GM21786 (cell line): ENCODE results near the gene ZNF45.
"Not testable (repeated sequence)": the region's sequence is repeated elsewhere in the genome, so short reads cannot be mapped to it uniquely, and the experiment has no call there.

ENCODE experiments used
- ATAC-seq: cut with Tn5 transposase; IDR thresholded peaks from one replicate; pipeline ENCODE4 v1.9.1; 2021; ENCODE audit not compliant: unreplicated experiment

The ZNF45 gene

DNA sequence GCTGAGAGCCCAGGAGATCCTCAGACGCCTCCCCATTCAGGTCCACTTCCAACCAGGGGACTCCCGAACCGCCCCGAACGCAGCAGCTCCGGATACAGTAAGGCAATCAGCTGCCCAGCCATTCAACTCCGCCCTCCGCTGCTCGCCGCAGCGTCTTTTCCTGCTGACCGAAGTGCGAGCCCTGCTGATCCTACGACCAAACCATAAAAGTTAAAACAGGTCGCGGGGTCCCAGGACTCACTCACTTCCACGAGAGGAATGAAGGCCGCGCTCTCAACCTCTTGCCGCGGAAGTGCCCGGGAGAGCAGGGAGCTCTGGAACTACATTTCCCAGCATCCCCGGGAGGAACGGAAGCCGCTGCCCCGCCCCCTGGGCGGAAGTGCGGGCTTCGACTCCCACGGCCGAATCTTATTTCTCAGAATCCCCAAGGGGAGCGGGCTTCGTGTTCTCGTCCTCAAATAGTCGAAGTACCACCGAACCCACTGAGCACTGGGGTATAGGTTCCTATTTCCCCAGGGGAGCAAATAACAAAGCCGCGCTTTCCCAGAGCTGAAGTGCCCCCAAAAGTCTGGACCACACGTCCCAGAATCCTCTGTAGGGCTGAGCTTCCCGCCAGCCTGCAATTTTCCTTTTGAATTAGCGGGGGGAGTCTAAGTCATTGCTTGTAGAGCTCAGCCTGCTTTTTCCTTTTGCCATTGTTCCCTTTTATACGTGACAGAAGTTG lies at the start of gene ZNF45:
TSS of gene ZNF45 (minus strand) at position 298 of the 724 bp plus-strand sequence. CDS start 13,097 bp downstream, outside the sequence.
- ATAC-seq: peak; percentile 87

DNA sequence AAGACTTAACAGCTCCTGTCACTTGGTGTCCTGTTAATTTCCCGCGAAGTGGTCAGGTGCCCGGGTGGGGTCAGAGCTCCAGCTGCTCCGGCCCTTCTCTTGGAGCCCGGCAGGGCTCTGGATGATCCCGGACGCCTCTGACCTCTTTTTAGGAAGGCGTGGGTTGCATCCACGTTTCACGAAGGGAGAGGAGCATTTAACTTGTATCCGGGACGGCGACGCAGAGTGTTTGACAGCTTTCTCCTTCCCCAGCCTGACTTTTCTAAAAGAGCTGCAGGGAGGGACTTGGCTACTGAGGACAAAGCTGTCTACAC lies 49.6 kb upstream of the ZNF45 start:
- no peak for ATAC-seq

DNA sequence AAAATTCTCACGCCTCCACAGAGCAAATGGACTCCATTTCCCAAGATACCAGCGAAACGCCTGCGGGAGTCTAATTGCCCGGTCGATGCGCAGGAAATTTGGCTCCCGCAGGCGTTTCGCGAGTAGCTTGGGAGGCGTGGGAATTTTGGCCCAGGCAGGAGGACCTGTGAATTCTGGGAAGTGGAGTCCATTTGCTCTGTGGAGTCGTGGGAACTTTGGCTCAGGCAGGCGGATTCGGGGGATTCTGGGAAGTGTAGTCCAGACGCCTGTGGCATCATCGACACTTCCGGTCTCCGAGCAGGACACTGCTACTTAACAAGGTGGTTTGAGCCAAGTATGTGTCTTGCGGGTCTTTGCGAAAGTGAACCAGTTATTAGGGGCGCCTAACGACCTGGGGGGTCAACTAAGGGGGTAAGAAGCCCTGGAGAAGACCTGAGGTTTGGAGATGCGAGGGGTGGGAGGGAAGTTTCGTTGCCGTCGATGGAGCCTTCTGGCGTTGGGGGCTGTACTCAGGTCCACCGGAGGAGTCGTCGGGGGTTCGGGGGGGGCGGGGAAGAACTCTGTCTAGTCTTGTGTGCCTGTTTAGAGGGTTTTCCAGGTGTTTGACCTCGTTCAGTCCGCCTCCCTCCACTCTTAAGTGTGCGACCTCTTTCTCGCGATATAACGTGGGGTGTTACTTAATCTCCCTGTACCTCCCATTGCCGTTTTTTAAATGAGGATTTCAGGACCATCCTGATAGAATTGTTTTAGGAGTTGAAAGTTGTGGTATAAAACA lies 49.0 kb upstream of the ZNF45 start, which contains the start of gene ZNF155:
TSS of gene ZNF155 (plus strand) at position 277 of the 775 bp plus-strand sequence. CDS start 4,356 bp downstream, outside the sequence.
- peak; percentile 78 for ATAC-seq

DNA sequence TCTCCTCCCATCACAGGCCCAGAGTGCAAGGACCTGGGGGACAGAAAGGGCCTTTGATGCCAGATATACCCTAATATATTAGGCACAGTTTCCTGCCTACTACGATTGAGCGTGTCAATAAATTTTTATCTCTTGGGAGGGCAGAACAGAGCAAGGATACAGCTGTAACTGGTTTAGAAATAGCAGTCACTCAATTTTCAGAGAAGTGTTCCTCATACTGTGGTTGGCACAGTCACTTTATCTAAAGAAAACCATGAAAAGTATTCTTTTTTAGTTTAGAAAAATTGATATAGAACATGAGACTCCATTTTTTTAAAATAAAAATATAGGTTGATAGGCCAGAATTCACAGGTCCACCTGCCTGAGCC lies 48.4 kb upstream of the ZNF45 start:
- no peak for ATAC-seq

DNA sequence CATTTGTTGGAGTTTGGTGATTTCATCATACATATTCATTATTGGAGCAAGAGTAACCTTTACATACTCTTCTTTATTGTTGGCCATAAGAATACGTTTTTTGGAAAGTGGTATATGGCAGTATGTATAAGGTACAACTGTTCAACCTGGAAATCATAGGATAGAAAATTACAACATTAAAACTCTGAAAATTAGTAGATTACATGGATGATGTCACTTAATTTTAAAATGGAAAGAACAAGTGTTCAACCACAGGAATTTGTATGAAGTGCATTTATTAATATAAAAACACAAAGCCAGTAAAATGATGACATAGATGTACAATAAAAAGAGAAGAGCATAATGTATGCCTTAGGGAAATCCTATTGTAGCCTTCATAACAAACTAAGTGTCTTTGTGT lies 41.6 kb upstream of the ZNF45 start:
- no peak for ATAC-seq

DNA sequence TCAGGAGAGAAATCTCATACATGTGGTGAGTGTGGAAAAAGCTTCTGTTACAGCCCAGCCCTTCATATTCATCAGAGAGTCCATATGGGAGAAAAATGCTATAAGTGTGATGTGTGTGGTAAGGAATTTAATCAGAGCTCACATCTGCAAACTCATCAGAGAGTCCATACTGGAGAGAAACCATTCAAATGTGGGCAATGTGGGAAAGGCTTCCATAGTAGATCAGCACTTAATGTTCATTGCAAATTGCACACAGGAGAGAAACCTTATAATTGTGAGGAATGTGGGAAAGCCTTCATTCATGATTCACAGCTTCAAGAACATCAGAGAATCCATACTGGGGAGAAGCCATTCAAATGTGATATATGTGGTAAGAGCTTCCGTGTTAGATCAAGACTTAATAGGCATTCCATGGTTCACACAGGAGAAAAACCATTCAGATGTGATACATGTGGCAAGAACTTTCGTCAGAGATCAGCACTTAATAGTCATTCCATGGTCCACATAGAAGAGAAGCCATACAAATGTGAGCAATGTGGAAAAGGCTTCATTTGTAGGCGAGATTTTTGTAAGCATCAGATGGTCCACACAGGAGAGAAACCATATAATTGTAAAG lies 31.1 kb upstream of the ZNF45 start:
- no peak for ATAC-seq

DNA sequence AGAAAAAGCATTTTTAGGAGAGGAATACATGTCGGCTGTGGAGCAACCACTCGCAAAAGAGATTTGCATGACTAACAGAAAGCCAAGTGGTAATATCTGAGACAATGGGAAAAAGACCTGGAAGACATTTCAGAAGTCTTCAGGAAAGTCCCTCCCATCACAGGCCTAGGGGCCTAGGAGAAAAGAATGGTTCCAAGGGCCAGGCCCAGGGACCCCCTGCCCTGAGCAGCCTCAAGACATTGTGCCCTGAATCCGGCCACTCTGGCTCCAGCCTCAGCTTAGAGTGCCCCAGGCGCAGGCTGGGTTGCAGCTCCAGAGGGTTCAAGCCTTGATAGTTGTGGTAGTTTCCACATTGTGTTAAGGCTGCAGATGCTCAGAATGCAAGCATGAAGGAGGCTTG lies 25.3 kb upstream of the ZNF45 start:
- no peak for ATAC-seq

DNA sequence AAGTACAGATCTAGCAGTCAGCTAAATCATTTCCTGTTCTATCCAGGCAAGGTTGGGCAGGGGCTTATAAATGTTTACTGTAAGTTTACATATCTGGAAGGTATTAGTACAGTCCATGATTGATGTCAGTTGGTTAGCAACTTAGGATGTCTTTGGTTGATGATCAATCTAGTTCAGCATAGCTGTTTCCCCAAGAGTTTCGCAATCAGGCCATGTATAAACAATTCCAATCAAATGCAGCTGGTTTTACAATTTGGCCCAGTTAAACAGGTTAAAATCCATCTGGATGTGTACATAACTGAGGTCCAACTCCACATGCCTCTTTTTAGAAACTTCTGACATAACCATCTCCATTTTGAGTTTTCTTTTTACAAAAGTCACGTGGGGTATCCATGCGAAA lies 22.8 kb upstream of the ZNF45 start:
- no peak for ATAC-seq

DNA sequence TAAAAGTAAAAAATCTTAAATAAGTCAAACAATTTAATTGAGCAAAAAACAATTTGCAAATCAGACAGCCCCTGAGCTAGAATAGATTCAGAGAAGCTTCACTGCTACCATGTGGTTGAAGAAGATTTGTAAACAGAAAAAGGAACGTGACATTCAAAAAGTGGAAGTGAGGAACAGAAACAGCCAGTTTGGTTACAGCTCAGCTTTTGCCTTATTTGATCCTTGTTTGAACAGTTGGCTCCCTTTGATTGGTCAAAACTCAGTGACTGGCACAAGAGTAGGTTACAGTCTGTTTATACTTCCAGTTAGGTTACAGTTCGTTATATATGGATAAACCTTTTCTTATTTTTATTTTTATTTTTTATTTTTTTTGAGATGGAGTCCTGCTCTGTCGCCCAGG lies 21.7 kb upstream of the ZNF45 start:
- ATAC-seq: no peak

DNA sequence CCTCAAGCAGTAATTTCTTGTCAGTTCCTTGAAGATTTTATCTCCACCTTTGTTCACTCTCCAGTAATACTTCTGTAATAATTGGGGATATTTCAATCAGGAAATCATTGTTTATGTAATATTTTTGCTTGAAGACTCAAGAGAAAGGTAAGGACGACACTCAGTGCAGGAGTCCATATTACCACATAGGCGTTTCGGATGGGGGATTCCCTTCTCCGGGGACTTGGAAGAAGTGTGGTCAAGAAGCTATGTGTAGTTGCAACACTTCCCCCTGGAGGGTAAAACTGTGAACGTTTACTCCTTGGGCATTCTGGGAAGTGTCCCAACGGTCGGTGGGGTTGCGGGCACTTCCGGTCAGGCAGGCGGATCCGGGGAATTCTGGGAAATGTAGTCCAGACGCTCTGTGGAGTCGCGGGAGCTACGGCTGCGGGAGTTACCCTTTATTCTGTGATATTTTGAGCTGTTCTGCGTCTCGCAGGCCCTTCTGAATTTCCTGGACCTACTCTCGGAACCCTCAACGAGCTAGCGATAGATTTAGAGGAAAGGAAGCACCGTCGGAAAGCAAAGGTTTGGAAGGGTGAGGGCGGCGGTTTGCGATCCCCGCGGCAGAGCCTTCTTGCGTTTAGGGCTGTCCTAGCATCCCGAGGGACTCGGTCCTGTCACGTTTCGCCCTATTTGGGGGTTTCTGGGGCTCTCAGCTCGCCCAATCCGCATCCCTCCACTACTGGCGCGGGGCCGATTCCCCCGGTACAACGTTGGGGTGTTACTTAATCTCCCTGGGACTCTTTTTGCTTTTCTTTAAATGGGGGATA lies 16.0 kb upstream of the ZNF45 start, which contains the start of gene ZNF221:
TSS of gene ZNF221 (plus strand) at position 395 of the 812 bp plus-strand sequence. CDS start 11,499 bp downstream, outside the sequence.
- ATAC-seq: peak; percentile 82

DNA sequence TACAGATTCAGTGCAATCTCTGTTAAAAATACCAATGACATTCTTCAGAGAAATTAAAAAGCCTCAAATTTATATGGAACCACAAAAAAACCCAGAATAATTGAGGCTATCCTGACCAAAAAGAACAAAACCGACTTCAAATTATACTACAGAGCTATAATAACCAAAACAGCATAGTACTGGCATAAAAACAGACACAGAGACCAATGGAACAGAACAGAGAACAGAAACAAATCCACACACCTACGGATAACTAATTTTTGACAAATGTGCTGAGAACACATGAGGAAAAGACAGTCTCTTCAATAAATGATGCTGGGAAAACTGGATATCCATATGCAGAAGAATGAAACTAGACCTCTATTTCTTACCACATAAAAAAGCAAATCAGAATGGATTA lies 14.7 kb upstream of the ZNF45 start:
- ATAC-seq: not testable (repeated sequence)

DNA sequence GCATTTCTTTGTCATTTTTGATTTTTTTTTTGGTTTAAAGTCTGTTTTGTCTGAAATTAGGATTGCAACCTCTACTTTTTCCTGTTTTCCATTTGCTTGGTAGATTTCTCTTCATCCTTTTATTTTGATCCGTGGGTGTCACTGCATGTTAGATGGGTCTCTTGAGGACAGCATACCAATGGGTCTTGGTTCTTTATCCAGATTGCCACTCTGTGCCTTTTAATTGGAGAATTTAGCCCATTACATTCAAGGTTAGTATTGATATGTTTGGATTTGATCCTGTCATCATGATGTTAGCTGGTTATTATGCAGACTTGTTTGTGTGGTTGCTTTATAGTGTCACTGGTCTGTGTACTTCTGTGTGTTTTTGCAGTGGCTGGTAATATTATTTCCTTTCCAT lies 12.3 kb upstream of the ZNF45 start:
- not testable (repeated sequence) for ATAC-seq

DNA sequence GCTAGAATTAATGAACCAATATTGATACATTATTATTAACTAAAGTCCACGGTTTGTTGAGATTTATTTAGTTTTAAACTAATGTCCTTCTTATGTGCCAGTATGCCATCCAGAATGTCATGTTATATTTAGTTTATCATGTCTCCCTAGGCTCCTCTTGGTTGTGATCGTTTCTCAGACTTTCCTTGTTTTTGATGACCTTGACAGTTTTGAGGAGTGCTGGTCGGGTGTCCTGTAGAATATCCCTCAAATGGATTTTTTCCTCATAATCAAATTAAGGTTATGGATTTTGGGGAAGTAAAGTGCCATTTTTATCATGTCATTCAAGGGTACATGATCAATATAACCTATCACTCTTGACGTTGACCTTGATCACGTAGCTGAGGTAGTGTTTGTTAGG lies 6.1 kb upstream of the ZNF45 start:
- ATAC-seq: no peak

DNA sequence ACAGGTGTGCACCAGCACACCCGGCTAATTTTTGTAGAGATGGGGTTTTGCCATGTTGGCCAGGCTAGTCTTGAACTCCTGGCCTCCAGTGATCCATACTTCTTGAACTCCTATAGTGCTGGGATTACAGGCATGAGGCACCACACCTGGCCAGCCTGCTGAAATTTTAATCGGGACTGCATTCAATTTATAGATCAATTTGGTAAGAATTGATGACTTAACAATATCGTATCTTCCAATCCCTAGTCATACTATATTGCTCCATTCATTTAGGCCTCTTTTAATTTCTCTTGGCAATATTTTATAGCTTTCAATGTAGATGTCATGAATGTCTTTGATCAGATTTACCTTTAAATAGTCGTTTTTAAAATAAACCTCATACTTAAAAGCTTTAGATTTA lies 5.6 kb upstream of the ZNF45 start:
- no peak for ATAC-seq

DNA sequence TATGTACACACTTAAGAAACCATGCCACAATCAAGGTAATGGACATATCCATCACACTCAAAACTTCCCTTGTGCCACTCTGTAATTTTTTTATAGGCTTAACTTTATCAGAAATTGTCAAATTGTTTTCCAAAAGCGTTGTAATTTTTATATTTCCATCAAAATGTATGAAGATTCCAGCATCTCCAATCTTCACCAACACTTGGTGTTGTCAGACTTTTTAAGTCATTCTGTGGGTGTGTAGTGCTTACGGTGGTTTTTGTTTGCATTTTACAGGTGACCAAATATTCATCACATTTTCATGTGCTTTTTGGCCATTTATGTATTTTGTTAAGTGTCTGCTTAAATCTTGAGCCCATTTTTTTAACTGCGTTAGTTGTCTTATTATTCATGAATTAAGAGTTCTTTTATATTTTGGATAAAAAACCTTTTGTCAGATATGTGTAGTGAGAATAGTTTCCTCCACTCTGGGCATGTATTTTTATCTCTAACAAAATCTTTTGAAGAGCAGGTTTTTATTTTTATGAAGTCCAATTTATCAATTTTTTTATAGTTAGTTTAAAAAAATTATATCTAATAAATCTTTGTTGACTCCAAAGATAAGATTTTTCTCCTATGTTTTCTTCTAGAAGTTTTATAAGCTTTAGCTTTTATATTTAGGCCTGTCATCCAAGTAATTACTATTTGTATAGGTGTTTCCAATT lies 4.6 kb upstream of the ZNF45 start:
- ATAC-seq: no peak

DNA sequence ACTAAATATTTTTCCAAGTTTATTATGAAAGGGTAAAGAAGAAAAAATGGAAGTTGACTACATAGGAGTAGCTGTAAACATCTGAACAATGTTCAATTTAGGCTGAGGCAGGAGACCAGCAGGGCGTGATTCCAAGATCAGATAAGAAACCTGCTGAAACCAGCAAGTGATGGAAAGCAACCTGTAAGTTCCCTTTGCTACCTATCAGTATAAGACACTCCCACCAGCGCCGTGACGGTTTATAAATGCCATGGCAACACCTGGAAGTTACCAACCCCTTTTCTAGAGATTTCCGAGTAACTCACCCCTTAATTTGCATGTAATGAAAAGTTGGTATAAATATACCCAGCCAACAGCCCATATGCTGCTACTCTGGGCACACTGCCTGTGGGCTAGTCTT lies 1.1 kb upstream of the ZNF45 start:
- no peak for ATAC-seq

DNA sequence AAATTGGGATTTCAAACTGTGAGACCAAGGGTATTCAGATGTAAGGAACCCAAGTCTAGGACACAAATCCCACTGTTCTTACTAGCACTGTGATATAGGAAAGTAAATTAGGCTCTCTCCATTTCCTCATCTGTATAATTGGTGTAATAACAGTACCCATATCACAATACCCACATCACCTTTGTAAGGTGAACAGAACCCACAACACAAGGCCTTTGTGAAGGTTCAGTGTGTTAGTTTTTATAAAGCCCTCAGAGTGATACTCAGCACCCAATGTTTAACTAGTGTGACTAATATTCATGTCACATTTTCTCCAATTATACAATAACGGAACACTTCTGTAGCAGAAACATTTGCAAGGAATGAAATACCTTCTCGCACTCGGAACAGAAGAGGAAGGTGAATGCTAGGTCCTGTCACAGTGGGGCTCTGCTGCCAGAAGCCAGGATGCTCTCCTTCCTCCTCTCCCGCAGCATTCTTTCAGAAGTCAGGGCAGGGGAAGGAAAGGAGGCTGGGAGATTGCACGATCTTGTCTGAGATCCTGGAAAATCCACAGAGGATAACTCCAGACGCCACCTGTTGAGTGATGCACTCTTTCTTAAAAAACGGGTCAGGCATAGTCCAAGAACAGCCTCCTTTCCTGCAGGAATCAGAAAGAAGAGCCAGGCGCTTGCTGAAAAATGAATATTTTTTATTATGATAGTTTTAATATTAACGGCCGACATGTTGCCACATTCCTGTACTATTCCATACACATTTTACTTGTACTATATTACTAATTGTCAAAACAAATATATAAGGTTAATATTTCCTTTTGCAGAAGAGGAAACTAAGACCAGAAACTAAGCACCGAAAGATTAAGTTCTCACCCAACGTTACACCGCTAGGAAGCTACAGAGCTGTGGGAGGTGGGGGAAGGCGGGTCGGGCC lies 762 bp downstream of the ZNF45 start:
- ATAC-seq: no peak

DNA sequence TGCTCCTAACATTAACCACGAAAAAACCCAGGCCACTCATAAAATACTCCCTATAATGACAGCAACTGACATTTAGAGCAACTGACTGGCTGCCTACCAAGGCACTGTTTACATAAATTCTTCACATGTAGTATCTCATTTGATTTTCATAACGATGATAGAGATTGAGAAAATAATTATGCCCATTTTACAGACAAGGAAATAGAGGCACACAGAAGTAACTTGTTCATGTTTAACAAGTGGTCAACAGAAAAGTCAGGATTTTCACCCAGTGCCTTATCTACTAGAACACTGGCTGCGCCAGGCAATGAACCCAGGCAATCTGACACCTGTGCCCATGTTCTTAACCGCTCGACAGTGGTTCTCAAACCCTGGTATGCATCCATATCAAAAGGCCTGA lies 6.3 kb downstream of the ZNF45 start:
- ATAC-seq: no peak

DNA sequence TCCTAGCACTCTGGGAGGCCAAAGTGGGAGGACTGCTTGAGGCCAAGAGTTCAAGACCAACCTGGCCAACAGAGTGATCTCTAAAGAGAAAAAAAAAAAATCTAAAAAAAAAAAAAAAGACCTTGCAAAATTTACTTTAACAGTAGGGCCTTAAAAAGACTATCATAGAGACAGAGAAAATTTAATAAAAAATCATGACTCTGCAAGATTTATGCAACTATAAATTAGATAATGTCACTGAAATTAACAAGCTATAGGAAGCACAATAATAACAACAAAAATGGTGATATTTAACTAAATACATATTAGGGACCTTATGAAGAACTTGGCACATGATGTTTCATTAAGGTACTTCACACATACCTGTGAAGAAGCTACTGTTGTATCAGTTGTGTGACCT lies 11.2 kb downstream of the ZNF45 start:
- no peak for ATAC-seq
